GM12864 (cell line): Measurements from ENCODE around the gene C19orf44.

Source experiments
- DNase-seq: peaks from one replicate; pipeline ENCODE4 v3.0.0-alpha.2; 2011; ENCODE audit warnings: low read depth
- H3K4me3 ChIP-seq: 2 replicates; pipeline ENCODE4 v1.5.1; 2011; ENCODE audit warnings: mild to moderate bottlenecking, low read depth, low read length, control low read depth
- CTCF ChIP-seq: IDR thresholded peaks from 2 replicates; pipeline ENCODE4 v1.5.1; 2011; ENCODE audit warnings: low read depth, mild to moderate bottlenecking, moderate library complexity, low read length, control low read depth, inconsistent platforms; ENCODE audit errors: missing control alignments

C19orf44 gene

GRCh38 chr19:16531380-16531669, 35.1 kb downstream of the C19orf44 start:
- TF ChIP-seq CTCF: no peak
- no peak overlapping the region for H3K4me3 ChIP-seq
- DNase-seq: no peak

GRCh38 chr19:16532440-16533234, 36.4 kb downstream of the C19orf44 start:
- TF ChIP-seq CTCF: no peak
- no peak overlapping the region for H3K4me3 ChIP-seq
- no peak for DNase-seq

- no peak overlapping the region for H3K4me3 ChIP-seq
- no peak for DNase-seq
- no peak for TF ChIP-seq CTCF
Observed at GRCh38 chr19:16535381-16535780, 39.2 kb downstream of the C19orf44 start.

GRCh38 chr19:16536130-16536529, 39.9 kb downstream of the C19orf44 start:
- no peak for DNase-seq
- TF ChIP-seq CTCF: no peak

GRCh38 chr19:16537111-16537510, 40.9 kb downstream of the C19orf44 start:
- H3K4me3 ChIP-seq: no peak overlapping the region
- no peak for TF ChIP-seq CTCF
- DNase-seq: no peak

More at GRCh38 chr19:16536130-16536529, 39.9 kb downstream of the C19orf44 start:
- no peak overlapping the region for H3K4me3 ChIP-seq

- peak overlapping the region; percentile 77 for H3K4me3 ChIP-seq
- TF ChIP-seq CTCF: no peak
- no peak for DNase-seq
Observed at GRCh38 chr19:16540948-16541347, 44.8 kb downstream of the C19orf44 start.

- peak overlapping the region; percentile 77 for H3K4me3 ChIP-seq
- DNase-seq: no peak
- no peak for TF ChIP-seq CTCF
Observed at GRCh38 chr19:16541526-16542044, 45.4 kb downstream of the C19orf44 start.
